Superior temporal gyrus (tissue), 1 donor: ENCODE results near the gene NPFFR1.
"Not testable (repeated sequence)": the region's sequence is repeated elsewhere in the genome, so short reads cannot be mapped to it uniquely, and the experiment has no call there.

ENCODE experiments used
- DNase-seq: peaks from one replicate; pipeline ENCODE4 v3.0.0-alpha.2; 2016; ENCODE audit errors: extremely low spot score

The NPFFR1 gene

DNA sequence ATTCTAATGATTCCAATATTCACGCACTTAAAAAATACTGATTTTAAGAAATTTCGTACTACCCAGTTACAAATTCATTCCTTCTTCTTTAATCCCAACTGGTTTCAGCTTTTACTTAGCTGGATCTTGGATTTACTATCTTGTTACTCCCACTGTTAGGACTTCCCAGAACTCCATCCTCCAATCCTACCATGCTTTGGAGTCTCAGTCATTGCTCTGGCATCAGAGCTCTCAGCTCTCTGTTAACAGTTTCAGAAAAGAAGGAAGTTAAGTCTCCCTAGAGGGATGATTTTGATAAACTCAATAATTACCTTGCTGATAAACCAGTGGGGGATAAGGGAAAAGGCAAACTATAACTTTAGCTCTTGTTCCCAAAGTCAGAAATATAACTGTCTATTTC, 60.1 kb downstream of the NPFFR1 start:
- no peak for DNase-seq

DNA sequence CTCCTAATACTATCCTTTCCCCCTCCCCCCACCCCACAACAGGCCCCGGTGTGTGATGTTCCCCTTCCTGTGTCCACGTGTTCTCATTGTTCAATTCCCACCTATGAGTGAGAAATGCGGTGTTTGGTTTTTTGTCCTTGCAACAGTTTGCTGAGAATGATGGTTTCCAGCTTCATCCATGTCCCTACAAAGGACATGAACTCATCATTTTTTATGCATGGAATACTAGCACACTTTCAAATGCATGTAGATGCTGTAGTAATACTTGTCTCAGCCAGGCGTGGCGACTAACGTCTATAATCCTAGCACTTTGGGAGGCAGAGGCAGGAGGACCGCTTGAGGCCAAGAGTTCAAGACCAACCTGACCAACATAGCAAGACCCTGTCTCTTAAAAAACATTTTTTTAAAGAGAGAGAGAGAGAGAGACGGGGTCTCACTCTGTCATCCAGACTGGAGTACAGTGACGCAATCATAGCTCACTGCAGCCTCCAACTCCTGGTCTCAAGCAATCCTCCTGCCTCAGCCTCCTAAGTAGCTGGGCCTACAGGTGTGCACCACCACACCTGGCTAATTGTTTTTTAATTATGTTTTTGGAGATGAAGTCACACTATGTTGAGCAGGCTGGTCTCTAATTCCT, 60.9 kb downstream of the NPFFR1 start:
- not testable (repeated sequence) for DNase-seq

DNA sequence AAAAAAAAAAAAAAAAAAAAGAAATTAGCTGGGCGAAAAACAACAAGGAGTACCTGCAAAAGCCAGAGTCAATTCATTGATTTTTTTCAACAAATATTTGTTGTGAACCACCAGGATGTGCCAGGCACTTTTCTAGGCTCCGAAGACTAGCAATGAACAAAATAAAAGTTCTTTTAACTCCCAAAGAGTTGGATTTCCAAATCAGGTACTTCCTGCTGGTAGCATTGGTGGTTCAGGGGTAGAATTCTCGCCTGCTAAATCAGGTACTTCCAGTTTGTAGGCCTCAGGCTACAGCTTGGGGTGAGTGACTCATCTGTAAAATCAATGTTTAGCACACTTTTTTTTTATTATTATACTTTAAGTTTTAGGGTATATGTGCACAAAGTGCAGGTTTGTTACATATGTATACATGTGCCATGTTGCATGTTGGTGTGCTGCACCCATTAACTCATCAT, 61.4 kb downstream of the NPFFR1 start:
- no peak for DNase-seq

DNA sequence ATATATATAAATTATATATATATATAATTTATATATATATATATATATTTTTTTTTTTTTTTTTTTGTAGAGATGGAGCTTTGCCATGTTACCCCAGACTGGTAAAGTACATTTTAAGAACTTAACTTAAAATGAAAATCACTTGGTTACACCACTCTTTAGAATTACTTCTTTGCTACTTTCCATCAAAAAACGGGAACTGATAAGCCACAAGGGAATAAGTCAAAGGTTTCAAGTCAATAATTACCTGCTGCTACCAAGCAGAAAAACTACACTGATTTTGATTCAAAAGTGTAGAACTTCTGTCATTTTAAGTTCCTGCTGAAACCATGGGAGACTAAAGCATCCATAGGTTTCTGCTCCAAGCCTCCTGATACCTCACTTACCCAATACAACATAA, 62.8 kb downstream of the NPFFR1 start:
- no peak for DNase-seq

DNA sequence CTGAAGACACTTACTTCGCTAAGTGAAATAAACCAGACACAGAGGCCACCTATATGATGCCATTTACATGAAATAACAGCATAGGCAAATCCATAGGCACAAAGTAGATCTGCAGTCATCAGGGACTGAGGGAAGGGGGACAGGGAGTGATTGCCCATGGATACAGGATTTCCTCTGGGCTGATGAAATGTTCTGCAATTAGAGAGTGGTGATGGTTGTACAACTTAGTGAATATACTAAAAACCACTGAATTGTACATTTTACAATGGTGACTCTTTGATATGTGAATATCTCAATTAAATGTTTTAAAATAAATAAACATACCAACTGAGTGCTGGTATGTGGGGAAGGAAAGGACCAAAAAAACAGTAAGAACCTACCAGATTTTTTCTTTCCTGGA, 70.9 kb downstream of the NPFFR1 start:
- DNase-seq, result no peak

DNA sequence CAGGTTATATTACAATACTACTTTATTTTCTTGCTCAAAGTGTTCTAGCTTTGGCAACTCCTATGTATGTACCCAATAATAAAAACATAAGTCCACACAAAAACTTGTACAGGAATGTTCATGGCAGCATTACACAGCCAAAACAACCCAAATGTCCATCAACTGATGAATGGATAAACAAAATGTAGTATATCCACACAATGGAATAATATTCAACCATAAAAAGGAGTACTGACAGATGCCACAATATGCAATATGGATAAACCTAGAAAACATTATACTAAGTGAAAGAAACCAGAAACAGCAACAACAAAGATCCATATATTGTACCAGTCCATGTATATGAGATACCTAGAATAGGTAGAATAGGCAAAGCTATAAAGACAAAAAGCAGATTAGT, 71.5 kb downstream of the NPFFR1 start:
- DNase-seq, result no peak

DNA sequence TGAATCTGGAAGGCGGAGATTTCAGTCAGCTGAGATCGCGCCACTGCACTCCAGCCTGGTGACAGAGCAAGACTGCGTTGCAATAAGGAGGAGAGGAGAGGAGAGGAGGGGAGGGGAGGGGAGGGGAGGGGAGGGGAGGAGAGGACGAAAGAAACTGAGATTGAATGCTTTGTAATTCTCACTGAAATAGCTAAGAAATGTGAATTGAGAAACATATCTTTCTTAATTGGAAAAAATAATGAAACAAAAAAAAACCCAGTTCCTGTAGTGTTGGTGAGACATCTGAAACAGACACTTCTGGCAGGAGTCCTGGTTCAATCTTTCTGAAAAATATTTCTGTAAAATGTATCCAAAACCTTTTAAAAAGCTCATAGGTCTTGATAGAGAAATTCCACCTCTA, 77.0 kb downstream of the NPFFR1 start:
- no peak for DNase-seq

DNA sequence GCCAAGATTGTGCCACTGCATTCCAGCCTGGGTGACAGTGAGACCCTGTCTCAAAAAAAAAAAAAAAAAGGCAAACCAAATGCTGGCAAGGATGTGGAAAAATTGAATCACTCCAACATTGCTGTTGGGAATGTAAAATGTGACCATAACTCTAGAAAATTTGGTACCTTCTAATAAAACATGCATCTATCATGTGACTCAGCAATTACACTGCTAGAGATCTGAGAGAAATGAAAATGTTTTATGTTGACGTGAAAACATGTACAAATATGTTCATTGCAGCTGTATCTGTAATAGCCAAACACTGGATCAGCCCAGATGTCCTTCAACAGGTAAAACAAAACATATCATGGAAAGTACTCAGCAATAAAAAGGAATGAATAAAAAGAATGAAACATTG, 82.7 kb downstream of the NPFFR1 start:
- no peak for DNase-seq

DNA sequence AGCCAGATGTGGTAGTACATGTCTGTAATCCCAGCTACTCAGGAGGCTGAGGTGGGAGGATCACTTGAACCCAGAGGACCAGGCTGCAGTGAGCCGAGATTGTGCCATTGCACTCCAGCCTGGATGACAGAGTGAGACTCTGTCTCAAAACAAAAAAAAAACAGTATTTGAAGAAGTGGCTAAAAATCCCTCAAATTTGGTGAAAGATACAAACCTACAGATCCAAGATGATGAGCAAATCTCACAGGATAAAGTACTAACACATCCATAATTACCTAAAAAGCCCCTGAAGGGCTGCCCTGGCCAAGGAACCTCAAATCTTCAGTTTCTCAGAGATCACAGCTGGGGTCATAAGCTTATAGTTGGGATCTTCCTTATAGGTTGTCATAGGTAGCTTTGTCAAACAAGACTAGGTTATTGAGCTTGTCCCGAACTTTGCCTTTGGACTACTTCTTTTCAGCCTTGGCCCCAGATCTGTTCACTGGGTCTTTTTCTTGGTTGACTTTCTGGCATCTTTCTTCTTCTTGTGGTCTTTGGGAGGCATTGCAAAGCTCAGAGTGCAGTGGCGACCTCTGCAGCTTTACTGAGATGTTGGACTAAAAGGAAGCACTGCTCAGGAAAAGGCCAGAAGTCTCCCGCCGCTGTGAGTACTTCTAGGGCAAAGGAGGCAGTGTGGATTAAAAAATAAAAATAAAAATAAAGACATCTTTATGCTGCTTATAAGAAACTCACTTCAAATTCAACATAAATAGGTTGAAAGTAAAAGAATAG, 84.9 kb downstream of the NPFFR1 start:
- no peak for DNase-seq
